Measurements from ENCODE around the gene RIMS4.
"Not testable (repeated sequence)": the region's sequence is repeated elsewhere in the genome, so short reads cannot be mapped to it uniquely, and the experiment has no call there.

Gene RIMS4

DNA sequence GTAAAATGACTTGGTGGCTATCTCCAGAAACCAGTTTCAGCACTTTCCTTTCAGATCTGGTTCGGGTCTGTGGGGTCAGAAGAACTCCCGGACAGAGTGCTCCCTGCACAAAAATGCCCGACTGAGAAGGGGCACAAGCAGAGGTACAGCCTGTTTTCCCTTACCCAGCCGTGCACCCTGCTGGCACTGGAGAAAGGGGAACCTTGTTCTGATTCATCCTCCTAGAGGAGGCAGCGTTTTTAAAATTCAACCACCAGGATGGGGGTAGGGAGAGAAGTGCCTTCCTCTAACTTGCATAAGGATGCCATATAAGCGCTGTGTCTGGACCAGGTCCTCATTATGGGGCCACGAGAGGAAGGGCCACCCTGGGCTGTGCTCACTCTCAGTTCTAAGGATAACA lies 17.6 kb downstream of the RIMS4 start:
- no peak for DNase-seq

DNA sequence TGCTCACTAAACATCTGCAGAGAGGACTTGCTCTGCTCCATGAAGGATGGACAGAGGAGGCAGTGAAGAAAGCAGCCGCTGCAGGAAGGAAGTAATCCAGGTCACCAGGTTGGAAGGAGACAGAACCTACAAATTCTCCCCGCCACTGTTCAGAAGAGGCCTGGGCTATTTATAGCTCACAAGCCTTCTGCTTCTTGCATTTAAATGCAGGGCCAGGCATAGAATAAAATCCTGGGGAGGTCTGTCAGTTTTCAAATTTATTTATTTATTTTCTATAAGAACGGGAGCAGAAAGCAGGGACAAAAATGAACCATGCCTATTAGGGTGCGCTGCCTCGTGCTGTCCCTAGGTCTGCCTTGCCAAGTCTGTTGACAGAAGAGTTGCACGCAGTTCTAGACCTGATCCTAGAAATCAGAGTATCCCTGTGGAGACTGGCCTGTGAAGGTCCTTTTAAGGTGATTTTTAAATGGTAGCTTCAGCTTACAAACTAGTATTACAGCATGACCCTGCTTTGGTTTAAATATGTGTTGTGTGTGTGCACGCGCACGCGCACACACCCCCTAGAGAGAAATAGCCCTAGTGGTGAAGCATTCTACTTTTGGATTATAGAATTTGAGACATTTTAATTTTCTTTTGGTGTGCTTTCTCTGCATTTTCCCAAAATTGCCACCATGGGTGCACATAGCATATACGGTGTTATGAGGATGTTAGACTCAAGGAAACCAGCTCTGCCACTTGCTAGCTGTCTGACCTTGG lies 19.5 kb downstream of the RIMS4 start:
- no peak for DNase-seq

DNA sequence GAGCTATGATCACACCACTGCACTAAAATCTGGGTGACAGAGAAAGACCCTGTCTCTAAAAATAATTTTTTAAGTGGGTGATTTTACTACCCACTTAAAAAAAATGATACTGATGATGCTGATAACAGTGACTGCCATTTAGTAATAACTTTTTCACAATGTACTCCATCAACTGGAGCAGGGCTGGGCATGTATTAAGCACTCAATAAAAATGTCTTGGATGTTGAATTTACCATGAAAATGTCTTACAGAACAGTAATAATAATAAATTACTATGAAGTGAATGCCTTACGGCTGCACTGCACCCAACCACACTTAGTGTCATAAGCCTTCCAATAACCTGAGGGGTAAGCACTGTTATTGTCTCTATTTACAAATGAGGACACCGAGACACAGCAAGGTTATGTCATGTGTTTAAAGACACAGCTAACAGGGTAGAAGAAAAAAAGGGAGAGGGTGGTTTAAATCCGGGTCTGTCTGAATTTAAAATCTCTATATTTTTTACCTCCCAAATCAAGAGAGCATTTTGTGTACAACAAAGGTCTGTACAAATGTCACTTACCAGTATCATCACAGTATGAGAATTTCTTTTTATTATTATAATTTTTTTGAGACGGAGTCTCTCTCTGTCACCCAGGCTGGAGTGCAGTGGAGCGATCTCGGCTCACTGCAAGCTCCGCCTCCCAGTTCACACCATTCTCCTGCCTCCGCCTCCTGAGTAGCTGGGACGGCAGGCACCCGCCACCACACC lies 21.5 kb downstream of the RIMS4 start:
- DNase-seq = no peak

DNA sequence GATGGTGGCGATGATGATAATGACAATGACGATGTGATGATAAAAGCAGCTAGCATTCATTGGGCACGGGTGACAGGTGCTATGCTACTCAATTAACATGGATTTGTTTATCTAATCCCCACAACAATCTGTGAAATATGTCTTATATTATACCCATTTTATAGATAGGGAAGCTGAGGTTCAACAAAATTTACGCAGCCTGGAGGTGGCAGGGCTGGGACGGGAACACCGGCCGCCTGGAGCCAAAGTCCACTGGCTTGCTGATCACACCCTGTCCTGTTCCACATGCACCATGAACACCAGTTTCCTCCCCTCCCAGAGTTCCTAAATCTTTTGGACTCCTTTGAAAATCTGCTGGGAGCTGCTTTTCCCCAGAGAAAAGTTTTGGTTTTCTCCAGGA lies 23.0 kb downstream of the RIMS4 start:
- no peak for DNase-seq

DNA sequence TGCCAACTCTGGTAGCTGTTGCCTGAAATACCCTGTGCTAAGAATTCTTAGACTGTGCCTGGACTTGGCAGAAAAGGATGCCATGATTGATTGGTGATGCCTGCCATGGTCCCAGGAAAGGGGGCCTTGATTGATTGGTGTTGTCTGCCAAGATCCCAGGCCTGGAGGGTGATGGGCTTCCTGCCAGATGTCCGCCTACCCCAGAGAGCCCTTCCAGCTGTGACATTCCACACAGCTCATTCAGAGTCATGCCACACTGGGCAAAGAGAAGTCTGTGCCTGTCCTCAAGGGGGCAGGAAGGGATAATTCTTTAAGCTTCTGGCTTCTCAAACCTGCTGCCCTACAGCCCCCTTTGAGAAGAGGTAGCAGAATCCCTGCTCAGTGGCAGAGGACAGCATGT lies 24.6 kb downstream of the RIMS4 start:
- no peak for DNase-seq

- no peak for DNase-seq
Observed at GRCh38 chr20:44784688-44785087, 25.7 kb downstream of the RIMS4 start.

- no peak for DNase-seq
Observed at GRCh38 chr20:44781791-44782190, 28.6 kb downstream of the RIMS4 start.

DNA sequence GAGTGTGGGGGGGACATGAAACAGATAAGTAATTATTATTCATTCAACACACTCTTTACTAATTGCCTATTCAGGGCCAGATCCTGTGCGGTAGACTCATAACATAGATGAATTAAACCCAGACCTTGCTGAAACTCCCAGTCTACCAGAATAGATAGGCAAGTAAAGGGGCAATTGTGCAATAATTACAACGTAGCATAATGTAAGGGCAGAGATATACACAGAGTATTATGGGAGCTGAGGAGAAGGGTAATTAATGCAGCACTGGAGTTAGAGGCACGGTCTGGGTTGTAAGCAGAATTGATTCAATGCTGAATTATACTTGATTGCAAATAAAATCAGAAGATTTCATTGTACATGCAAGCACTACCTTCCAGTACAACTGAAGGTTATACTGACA lies 29.2 kb downstream of the RIMS4 start:
- no peak for DNase-seq

DNA sequence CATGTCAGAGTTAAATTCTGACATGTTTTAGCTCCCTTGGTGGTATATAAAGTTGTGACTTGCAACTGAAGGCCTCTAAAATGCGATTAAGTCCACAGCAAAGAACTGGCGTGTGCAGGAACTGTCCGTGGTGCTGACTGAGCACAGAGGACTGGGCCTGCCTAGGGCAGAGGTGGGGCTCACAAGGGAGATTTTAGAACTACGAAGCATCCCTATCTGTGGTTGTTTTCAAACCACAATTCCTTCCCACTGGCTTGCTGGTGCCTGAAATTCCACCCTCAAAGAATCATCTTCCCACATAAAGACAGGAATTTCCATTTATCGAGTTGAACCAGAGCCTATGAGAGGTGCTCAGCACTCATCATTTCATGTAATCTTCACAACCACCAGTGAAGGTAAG lies 30.1 kb downstream of the RIMS4 start:
- DNase-seq = peak; percentile 66

- DNase-seq = peak; percentile 57
Observed at GRCh38 chr20:44776980-44777379, 33.4 kb downstream of the RIMS4 start.

- DNase-seq = no peak
Observed at GRCh38 chr20:44773070-44773829, 37.1 kb downstream of the RIMS4 start.

DNA sequence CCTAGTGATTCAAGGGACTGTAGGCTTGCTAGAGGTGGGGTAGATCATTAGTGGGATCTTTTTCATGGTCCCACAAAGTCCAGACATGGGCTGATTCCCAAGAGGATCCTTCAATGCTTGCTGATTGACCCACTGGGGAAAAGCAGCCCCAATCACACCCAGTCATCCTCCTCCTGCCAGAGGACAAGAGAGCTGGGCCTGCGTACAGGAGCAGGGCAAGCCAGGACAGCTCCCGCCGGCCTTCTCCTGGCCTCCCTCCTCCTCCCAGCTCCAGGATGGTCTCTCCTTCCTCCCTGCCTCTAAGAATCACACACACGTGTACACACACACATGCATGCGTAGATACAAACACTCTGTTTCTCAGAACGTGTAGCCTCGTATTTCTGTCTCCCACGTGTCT lies 37.7 kb downstream of the RIMS4 start:
- DNase-seq = no peak

DNA sequence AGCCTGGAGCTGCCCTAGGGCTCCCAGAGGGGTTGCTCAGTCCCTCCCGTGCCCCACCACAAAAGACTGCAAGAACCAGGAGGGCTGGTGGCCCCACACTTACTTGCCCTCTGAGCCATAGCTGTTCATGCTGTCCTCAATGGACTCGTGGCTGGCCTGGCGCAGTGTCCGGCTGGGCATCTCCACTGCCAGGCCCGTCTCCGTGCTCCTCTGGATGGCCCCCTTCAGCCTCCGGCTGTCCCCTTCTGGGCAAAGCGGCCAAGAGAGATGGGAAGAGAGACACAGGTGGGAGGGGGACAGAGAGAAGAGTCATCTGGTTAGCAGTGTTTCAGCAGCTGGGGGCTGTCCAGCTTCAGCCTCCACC lies 39.2 kb downstream of the RIMS4 start:
- DNase-seq = no peak

DNA sequence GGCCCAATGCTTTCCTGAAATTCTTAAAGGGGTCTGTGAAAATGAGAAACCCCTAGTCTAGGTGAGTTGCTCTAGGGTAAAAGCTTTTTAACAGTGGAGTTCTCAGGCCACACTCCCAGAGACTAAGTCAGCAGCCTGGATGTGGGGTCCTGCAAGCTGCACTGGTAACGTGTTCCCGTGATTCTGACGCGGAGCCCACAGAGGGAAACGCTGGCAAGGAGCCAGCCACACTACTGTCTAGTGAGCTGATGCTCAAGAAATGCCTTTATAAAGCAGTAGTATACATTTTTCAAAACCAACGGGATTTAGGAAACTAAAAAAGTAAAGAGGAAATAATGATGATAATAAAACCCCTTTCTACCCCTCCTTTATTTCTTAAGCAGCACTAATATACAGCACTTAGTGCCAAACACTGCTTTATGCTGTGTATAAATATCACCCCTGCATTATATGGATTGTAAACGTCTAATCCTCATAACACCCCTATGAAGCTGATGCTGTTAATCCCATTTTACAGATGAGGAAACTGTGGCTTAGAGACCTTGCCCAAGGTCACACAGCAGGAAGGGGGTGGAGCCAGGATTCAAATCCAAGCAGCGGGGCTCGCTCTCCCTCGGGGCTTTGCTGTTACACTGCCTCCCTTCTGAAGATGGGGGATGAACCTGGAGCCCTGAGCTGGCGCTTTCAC lies 39.7 kb downstream of the RIMS4 start:
- no peak for DNase-seq

DNA sequence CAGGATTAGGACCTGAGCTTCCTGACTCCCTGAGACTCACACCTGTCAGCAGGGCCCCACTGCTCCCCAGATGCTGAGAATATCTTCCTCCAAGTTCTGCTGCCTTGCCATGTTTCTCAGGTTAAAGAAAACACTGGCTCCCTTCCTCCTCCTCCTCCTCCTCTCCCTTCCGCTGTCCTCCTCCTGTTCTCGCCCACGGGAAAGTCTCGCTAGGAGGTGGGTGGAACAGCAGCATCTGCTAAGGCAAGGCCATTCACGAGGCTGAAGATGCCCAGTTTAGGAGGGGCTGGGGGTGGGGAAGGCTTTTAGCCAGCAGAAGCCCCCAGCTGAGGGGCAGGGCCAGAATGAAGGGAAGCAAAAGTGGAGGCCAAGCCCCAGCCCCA lies 40.9 kb downstream of the RIMS4 start:
- DNase-seq = no peak

- DNase-seq = no peak
Observed at GRCh38 chr20:44768854-44769480, 41.4 kb downstream of the RIMS4 start.

DNA sequence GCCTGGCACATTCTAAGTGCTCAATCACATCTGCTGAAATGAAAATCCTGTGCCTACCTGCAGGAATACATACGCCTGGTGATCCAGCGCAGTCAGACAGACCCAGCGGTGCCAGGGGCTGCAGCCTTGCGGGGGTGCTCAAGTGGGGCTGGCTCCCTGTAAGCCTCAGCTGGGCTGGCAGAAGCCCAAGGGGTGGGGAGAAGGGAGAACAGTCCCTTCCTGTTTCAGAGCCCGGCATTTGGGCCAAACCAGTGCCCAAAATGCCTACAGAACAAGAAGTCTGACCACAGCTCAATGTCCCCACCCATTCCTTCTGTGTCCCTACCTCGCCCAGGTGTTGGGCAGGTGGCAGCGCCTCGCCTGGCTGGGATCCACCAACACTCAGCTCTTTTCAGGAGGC lies 42.1 kb downstream of the RIMS4 start:
- peak; percentile 66 for DNase-seq

GRCh38 chr20:44765701-44766347 lies 44.5 kb downstream of the RIMS4 start:
- no peak for DNase-seq

DNA sequence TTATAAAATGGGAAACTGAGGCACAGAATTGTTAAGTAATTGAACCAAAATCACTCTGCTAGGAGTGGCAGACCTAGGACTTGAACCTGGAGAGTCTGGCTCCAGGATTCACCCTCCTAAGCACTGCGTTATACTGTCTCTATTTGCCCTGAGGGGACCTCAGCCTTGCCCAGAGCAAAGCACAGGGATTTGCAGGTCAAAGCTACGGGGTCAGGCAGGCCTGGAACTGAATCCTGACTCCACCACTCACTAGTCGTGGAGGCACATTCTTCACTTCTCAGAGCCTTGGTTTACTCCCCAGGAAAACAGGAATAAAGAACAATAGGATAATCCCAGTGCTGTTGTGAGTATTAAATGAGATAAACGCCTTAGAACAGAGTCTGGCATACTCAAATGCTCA lies 45.3 kb downstream of the RIMS4 start:
- DNase-seq = no peak

GRCh38 chr20:44763798-44764197 lies 46.5 kb downstream of the RIMS4 start:
- not testable (repeated sequence) for DNase-seq

- DNase-seq = no peak
Observed at GRCh38 chr20:44762466-44763140, 47.7 kb downstream of the RIMS4 start.

GRCh38 chr20:44761423-44761822 lies 48.9 kb downstream of the RIMS4 start:
- DNase-seq = peak; percentile 42
